Epithelial cell of proximal tubule (primary cell): Measurements from ENCODE around the gene ZSCAN10. TPM values are rescaled to one million over a fixed set of nuclear protein-coding genes. Genes with fewer than 3 reads are reported as not detected.

Experiments
- DNase-seq: peaks from one replicate; pipeline ENCODE4 v3.0.0-alpha.2; 2011; ENCODE audit warnings: low read depth
- H3K4me3 ChIP-seq: 2 replicates; pipeline ENCODE4 v1.5.1; 2011; ENCODE audit warnings: low read depth, mild to moderate bottlenecking, low read length
- CTCF ChIP-seq: conservative IDR thresholded peaks from 2 replicates; pipeline ENCODE4 v1.5.1; 2012; ENCODE audit warnings: low read depth, mild to moderate bottlenecking, low read length
- total RNA-seq: library from RNA; depleted of rRNA; stranded (reverse); fragments of >200 nt; gene quantifications from 2 replicates; pipeline ENCODE4 v1.2.3, GENCODE V29; 2015

ZSCAN10 gene
- total RNA-seq, 1 donor from 2014 or later: not detected

- peak overlapping the region; percentile 99 for H3K4me3 ChIP-seq
- TF ChIP-seq CTCF: no peak
- no peak for DNase-seq
Measured at GRCh38 chr16:3133844-3134243, 34.8 kb upstream of the ZSCAN10 start.

GRCh38 chr16:3131755-3132377, 32.8 kb upstream of the ZSCAN10 start:
- DNase-seq: no peak
- TF ChIP-seq CTCF: peak; percentile 63
- no peak overlapping the region for H3K4me3 ChIP-seq

GRCh38 chr16:3129137-3130131, 30.3 kb upstream of the ZSCAN10 start:
- peak; percentile 91 for TF ChIP-seq CTCF
- DNase-seq: no peak
- H3K4me3 ChIP-seq: peak overlapping the region; percentile 56

GRCh38 chr16:3127745-3128144, 28.7 kb upstream of the ZSCAN10 start:
- TF ChIP-seq CTCF: no peak
- no peak for DNase-seq
- no peak overlapping the region for H3K4me3 ChIP-seq

- TF ChIP-seq CTCF: peak; percentile 32
- peak; percentile 50 for DNase-seq
- peak overlapping the region; percentile 71 for H3K4me3 ChIP-seq
Measured at GRCh38 chr16:3123986-3124886, 25.1 kb upstream of the ZSCAN10 start.

GRCh38 chr16:3122926-3123570, 24.0 kb upstream of the ZSCAN10 start:
- DNase-seq: no peak
- no peak overlapping the region for H3K4me3 ChIP-seq
- TF ChIP-seq CTCF: no peak
